HG03521 (cell line): ENCODE data around the gene LETM1.
A peak's percentile ranks its signal among the peaks of the same experiment; 100 is the strongest.

Experiments used
- ATAC-seq: cut with Tn5 transposase; IDR thresholded peaks from one replicate; pipeline ENCODE4 v1.9.1; 2021; ENCODE audit warnings: mild to moderate bottlenecking, moderate library complexity; ENCODE audit not compliant: unreplicated experiment

Gene LETM1

DNA sequence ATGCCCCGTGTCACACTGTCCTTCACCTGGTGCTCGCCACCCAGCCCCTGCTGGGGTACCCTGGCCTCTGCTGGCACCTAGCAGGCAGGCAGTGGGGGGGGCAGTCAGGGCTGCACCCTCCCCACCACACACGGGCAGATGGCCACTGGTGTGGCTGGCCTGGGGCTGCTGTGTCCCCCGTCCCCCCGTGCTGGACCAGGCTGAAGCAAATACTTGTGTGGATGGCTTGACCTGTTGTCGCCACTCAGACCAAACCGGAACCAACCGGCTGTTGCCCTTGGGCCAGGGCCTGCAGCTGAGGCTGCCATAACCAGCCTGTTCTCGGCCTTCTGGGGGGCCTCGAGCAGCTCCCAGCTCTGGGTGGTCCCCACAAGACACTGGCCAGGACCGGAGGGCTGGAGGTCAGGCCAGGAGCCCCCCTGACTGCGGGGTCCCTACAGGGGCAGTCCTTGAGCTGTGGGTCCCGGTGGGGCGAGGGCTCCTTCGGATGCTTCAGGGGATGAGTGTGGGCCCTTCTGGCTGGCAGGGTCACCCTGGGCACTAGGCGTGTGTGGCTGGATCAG lies 58.6 kb downstream of the LETM1 start:
- no peak for ATAC-seq

DNA sequence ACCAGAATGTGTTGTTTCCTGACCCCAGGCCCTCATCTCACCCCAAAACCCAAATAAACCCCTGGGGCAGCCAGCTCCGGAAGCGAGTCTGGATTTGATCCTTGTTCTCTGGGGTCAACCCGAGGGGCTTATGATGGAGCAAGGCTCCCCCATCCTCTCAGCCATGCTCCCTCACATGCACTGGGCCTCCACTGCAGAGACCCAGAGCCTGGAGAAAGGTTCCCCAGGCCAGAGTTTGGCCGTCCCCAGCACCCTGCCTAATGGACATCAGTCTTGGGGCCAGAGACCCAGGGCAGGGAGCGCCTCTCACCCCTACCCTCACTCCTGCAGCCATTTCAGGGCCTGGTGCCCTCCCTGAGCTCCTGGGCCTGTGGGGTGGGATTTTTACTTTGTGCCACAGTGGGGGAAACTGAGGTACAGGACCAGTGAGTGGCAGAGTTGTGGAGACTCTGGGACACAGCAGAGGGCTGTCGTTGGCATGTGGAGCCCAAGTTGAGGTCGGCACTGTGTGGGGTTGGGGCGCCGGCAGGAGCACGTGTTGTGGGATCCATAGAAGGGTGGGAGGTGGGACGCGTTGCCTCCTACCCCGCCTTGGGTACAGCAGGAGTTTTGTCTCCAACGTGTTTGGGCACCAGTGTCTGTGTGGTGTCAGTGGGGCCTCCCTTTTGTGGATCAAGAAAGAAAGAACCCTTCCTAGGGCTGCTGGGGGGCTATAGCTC lies 59.3 kb downstream of the LETM1 start:
- ATAC-seq = no peak

DNA sequence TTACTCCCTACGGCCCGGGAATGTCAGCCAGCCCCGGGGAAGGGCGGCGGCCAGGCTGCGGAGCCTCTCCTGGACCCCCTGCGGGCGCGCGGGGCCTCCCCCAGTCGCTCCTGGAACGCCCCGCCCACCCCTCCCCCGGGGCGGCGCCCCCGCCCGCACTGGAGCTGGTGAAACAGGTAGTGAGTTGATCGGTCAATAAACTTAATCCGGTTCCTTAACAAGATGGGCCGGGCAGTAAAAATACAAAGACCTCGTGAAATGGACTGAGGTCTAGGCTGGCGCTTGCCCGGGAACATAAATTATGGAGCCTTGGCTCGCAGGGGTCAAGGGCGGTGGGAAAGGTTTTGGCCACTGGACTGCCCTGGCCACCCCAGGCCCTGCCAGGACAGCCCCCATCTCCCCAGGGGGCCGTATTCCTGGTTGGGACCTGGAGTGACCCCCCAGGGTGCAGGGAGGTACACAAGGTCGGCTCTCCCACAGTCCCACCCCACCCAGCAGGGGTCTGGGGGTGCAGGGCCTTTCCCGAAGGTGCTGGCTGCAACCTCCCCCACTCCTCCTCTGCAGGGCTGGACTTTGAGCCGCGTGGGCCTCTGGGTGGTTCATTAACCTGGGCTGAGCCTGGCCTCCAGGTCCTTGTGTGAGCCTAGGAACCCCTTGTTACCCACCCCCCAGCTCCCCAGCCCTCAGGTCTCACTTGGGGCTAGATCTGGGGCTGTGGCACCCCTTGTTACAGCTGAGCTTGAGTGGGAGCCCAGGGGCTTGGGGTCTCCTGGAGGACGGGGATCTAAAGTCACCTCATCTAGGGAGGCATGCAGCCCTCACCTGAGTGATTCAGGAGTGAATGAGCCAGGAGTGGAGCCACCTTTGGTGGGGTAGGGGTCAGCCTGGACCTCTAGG lies 60.4 kb downstream of the LETM1 start:
- ATAC-seq = no peak

DNA sequence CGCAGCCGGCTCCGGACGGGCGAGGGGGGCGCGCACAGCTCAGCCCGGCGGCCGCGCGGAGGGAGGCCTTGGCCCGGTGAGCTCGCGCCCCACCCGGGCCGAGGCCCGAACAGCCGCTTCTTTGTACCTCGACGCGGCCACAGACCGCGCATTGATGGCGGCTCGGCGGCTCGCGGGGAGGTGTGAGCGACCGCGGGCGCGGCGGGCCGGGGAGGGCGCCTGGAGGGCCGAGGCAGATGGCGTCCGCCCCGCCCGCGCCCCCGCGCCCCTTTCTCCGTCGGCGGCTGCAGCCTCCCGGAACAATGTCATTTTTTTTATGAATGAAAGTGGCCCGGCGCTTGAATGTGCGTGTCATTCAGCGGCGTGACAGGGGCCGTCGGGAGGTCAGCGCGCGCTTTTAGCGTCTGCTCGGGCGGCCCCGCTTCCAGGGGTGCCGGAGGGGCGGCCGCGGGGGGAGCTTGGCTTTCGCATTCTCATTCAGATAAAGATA lies 61.1 kb downstream of the LETM1 start:
- ATAC-seq = no peak

DNA sequence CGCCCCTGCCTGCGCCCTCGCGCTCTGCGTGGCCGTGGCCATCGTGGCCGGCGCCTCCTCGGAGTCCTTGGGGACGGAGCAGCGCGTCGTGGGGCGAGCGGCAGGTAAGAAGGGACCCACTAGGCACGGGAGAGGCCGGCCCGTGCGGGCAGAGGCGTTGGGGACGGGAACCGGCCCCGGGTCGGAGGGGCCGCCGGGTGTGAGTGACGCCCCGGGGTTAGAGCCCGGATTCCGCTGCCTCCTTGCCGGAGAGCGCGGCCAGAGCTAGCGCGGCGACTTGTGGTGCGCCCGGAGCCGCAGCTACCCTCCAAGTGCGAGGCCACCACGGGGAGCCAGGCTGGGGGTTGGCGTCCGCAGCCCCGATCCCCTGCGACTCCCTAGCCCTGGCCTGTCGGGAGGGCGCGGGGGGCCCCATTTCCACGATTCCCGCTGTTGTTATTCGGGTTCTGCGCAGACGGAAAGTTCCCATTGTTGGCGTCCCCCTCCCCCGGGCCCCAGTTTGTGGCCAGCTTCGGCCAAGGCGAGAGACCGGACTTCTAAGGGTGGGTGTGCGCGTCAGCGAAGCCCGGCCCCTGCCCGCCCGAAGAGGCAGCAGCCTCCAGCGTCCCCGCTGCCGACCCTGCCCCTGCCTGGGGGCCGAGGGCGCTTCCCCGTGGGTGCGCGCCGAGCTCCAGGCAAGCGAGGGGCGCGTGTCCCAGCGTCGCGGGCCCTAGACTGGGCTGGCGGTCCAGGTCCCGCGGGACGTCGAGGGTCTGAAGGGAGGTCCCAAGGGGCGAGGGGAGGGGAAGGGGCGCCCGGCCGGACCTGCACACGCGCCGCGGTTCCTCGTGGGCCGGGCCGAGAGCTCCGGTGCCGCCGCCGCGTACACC lies 61.8 kb downstream of the LETM1 start:
- no peak for ATAC-seq

DNA sequence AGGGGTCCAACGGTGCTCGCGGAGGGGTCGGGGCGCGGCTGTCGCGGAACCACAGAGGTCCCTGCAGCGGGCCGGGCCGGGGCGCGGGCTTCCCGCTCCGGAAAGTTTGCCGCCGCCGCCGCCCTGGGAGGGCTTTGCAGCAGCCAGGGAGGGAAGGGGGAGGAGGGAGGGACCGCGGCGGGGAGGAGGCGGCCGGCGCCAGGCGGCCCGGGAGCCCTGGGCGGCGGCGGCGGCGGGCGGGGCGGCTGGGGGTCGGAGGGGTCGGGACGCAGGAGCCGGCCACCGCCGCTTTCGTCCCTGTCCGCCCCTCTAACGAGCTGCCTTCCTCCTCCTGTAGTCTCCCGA lies 62.5 kb downstream of the LETM1 start:
- ATAC-seq = peak; percentile 23

DNA sequence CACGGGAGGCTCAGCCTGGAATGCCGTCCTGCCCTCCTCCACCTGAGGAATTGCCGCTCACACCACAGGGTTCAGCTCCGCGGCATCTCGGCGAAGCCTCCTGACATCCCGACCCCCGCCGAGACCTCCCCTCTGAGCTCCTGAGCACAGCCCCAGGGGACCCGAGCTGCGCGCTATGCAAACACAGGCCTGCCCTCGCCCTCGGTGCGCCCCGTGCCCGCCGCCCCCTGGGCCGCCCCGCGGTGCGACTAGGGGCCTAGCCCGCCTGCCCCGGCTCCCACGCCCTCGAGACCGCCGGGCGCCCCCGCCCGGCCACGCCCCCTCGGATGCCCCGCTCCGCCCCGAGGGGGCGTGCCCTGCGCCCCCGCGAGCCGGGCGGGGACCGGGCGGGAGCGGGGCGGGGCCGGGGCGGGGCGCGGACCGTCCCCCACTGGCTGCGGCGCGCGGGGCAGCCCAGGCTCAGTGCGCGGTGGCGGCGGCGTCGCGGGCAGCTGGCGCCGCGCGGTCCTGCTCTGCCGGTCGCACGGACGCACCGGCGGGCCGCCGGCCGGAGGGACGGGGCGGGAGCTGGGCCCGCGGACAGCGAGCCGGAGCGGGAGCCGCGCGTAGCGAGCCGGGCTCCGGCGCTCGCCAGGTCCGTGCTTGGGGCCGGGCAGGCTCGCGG lies 63.0 kb downstream of the LETM1 start, which contains the start of gene FGFR3:
TSS of gene FGFR3 (plus strand) at position 462 of the 664 bp plus-strand sequence. CDS start 642 bp downstream, outside the sequence.
- ATAC-seq = peak; percentile 36

DNA sequence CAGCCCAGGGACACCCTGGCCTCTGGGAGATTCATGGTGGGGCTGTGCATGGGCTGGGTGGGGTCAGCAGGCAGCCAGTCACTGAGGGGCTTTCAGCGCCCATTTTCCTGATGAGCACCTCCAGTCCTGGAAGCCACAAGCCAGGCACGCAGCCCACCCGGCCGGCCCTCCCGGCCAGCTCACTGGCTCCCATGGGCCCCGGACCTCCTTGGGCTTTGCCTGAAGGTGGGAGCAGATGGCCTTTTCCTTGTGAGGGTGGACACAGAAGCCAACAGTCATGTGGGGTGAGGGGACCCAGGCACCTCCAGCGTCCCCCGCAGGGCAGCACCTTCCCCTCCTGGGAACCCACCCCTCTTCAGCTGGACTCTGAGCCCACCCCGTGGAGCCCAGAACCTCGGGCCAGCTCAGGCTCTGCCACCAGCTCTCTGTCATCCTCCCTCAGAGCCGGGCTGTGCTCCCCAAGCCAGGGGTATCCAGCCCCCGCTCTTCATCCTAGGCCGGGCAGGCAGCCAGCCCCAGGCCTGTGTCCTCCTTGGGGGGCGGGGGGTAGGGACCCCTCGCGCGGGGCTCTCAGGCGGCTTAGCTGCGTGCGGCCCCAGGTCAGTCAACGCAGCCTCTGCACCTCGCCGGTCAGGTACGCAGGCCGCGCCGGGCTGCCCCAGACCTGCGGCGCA lies 63.7 kb downstream of the LETM1 start:
- no peak for ATAC-seq

DNA sequence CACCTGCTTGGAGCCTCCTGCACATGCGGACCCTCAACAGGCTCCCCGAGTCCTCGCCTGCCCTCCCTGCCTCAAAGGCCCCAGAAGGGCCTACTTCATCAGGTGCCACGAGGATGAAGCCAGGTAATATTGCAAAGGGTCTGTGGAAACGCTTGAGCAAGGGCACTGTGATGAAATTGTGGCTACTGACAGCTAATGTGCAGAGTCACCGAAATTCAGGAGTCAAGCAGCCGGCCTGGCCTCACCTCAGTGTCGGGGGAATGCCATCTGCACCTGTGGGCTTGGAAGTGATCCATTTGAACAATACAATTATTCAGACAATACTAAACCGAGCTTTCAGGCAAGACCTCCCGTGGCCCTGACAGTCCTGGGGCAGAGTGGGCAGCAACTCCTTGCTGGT lies 66.0 kb downstream of the LETM1 start:
- ATAC-seq = no peak

DNA sequence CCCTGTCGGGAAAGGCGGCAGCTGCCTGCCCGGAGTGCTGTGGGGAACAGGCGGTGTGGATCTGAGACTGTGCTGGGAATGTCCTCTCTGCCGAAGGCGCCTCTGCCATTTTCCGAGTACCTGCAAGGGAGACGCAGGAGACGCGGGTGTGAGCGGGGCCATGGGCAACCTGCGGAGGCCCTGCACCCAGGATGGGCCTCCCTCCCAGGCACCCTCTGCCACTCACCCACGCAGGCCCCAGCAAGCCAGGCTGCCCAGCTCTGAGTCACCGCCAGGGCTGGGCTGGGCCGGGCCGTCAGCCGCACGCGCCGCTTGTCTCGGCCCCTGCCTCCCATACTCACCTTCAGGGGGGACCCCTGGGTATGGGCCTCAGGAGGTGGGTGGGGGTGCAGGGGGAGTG lies 66.4 kb downstream of the LETM1 start:
- no peak for ATAC-seq

DNA sequence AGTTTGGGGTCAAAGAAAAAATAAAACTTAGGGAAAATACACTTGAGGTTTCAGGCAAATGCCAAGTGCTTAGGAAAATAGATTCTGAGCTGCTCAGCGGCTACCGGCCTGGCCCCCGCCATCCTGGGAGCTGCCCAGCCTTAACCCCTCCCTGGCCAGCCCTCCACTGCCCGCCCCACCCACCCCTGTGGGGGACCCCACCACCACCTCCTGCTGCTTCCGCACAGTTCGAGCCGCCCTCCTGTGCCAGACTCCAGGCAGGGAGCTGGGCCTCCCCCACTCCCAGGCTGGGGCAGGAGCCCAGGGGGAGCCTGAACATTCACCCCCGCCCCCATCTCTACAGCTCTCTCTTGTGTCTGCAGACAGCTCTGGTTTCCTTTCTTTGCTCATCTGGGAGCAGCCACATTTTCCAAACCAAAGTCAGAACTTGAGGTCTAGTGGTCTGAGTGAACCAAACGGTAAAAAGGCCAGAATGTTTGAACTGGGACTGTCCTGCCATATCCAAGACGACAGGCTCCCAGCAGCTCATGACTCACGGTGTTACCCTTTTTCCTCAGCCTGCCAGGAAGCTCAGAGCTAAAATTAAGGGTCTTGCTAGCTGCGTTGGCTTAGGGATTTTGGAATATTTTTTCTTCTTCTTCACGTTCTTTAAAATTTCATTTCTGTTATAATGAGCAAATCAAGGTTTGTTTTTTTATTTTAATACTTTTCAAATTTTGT lies 67.5 kb downstream of the LETM1 start:
- no peak for ATAC-seq

DNA sequence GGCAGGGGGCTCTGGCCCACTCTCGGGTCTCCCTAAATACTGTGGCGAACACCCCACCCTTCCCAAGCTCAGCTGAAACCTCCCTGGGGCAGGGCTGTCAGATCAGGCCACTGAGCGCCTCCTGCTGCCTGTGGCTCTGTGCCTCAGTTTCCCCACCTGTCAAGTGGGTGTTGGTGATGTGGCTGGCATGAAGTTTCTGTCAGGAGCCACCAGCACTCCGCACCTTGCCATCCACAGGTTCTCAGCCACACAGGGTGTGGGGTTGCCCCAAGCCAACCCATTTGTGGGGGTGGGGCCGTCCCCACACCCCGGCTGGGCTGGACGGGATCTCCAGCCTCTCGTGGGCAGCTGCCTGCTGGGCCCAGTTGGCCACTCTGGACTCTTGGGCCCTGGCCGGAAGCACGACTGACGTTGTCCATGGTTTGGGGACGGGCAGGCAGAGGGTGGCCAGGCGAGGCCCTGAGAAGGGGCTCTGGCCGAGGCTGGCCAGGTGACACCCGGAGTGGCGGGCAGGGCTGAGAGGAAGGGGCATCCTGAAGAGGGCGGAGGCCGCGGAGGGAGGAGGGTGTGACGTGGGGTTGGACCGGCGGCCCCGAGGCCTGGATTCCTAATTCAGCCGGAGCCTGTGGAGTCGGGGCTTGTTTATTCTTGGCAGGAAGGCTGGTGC lies 68.4 kb downstream of the LETM1 start:
- ATAC-seq = no peak

DNA sequence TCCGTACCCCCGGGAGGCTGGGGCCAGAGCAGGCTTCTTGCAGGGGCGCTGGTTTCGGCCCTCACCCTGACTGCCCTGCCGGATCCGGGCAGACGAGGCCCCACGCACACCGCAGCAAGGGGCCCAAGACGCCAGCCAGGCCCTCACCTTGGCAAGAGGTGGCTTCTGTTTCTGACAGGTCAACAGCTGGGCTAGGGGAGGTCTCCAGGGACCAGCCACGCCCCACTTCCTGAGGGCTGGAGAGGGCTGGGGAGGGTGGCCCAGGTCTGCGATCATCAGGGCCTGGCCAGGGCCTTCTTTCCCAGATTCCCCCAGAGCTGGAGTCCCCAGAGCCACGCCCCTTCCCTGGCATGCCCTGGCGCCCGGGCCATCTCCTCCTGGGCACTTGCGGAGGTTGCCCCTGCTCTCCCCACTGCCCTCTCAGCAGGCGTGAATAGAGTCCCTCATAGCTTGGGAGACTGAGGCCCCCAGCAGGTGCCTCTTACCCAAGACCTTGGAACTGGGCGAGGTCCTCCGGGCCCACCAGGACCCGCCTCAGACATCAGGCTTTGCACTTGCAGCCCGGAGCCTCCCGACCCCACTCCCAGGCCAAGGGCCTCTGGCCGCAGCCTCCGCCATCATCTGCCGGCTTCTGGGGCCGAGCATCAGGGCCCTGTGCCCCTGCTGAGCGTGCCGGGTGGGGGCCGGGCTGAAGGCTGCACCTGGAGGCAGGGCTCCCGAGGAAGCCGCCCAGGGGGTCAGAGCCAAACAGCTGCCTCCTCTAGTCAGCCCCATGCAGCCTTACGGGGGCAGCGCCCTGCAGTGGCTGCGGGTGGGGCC lies 69.2 kb downstream of the LETM1 start:
- ATAC-seq = no peak

DNA sequence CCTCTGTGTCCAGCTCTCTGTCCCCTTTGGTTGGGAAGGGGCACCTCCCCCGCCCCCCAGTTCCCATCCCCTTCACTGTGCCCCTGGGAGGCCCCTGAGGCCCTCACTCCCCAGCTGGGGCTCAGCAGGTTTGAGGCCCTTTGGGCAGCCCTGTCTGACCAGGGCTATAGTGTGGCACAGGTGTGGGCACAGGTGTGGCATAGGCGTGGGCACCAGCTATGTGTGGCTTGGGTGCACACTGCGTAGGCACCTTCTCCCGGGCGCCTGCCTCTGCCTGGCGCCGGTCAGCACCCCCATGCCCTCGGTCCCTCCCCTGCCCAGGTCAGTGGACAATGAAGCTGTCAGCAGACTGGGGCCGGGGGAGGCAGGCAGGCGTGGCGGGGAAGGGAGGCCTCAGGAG lies 70.4 kb downstream of the LETM1 start:
- no peak for ATAC-seq

DNA sequence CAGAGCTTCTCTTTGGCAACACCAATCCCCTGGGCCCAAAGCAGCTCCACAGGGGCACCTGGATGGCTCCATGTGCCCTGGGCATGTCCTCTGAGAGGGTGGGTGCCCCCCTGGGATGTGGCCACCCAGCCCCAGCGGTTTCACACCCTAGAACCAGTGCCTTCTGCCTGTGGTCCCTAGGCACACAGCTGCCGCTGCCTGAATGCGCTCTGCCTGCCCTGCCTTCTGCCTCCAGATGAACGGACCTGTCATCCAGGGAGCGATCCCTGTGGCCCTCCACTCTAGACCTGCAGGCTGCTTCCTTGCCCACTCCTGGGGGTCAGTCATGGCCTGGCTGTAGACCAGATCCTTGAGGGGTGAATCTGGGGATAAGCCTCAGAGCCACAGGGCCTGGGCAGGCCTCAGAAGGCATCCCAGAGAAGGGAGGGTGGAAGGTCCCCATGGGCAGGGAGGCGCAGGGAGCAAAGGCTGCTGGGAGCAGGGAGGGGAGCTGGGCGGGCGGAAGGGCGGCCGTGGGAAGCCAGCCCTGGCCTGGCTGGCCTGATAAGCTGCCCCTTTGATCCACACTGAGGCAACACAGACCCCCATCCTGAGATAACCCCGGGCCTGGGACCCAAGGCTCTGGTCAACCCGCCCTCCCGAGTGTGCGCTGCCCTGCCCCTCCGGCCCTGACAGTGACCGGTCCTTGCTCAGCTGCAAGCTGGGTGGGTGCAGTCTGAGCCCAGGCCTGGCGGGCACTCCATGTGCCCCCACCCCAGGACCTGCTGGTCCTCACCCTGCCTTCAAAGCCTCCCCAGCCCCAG lies 71.0 kb downstream of the LETM1 start:
- ATAC-seq = no peak

DNA sequence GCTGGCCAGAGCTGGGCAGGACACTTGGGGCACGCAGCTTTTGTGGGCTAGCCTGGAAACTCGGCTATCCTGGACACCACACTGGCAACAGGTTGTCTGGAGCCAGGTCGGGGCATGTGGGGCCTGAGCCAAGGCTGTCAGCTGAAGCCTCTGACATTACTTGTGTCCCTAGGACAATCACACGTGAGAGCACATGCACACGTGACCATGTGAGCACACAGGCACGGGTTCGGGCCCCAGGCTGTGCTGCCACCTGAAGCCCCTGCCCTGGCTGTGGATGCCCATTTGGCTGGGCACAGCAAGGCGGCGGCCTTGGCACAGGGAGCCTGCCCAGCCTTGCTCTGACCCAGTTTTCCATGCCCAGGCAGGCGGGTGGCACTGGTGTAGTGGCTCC lies 71.6 kb downstream of the LETM1 start:
- ATAC-seq = no peak

DNA sequence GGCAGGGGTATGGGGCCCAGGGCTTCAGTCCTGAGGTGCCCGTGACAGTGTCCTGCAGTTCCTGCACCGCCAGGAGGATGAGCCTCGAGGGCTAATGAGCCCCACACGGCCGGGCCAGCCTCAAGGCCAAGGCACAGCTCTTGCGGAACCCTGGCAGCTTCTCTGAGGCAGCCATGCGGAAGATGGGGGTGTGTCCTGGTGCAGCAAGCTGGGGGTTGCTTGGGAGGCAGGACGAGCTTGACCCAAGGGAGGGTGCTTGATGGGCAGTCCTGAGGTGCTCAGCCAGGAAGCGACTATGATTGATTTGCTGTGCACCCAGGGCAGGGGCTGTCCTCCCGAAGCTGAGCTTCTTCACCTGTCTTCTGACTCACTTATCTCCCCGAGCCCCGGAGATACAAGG lies 72.0 kb downstream of the LETM1 start:
- ATAC-seq = no peak
